Measurements from ENCODE around the gene COL5A1.

Gene COL5A1

GRCh38 chr9:134626571-134627416 lies 14.8 kb upstream of the COL5A1 start:
- DNase-seq, result peak; percentile 63

- DNase-seq, result no peak
Measured at GRCh38 chr9:134627417-134628353, 13.9 kb upstream of the COL5A1 start.

DNA sequence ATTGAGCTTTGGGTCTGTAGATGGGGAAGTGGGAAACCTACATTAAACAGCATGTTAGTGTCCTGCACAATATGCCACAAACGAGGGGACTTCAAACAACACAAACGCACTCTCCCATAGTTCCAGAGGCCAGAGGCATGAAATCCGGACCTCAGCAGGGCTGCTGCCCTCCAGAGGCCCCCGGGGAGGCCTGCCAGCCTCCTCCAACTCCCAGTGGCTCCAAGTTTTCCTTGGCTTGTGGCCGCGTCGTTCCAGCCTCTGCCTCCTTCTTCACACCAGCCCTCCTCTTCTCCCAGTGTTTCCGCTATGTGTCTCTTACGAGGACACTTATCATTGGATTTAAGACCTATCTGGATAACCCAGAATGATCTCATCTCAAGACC lies 13.3 kb upstream of the COL5A1 start:
- DNase-seq, result no peak

DNA sequence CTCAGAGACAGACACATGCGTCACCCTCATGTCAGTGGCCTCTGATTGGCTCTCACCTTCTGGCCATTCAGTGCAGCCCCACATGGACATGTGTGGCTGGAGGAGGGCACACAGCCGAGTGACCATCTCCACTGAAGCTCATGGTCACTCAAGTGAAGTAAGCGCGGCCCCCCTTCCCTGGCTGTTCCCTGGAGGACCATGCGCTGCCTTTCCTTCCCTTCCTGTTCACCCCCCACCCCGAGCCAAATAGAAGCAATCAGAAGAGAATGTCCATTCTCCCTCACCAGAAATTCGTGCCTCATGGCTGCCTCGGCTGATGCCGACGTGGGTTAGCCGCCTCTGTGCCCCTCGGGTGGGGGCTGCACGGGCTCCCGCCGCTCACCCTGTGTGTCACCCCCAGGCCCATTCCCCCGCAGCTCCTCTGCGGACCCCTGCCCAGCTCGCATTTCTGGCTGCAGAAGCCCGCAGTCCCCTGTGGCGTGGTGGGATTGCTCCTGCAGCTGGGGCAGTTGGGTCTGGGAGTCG lies 12.5 kb upstream of the COL5A1 start:
- DNase-seq, result no peak

DNA sequence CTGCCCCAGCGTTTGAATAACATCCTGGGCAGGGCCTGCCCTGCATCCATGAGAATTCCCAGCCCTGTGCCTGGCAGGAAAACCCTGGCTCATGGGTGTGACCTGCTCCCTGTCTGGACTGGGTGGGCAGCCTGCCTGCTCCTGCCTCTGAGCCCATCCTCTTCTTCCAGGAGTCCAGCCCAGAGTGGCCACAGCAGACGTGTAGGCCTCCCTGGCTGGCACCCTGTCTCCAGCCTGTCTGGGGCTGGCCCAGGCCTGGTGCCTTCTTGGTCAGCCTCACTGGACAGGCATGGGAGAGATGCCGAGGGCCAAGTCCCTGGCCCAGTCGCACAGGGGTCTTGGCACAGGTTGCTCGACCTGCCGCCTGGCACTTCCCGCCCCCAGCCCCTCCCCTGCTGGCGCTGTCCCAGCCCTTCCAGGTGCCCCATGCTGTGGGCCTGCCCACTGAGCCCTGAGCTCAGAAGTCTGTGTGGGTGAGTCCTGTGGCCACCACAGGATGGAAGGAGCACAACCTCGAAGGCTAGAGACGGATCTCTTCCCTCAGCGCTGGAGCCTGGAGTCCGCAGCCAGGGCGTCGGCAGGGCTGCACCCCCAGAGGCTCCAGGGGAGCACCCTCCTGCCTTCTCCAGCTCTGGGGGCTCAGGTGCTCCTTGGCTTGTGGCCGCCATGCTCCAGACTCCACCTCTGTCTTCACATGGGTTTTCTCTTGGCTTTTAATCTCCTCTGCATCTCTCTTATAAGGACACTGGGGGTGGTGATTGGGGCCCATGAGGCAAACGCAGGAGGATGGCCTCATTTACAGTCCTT lies 11.8 kb upstream of the COL5A1 start:
- DNase-seq, result no peak

GRCh38 chr9:134630393-134630790 lies 11.2 kb upstream of the COL5A1 start:
- DNase-seq, result no peak

GRCh38 chr9:134630861-134631260 lies 10.7 kb upstream of the COL5A1 start:
- no peak for DNase-seq

- no peak for DNase-seq
Measured at GRCh38 chr9:134631881-134632280, 9.7 kb upstream of the COL5A1 start.

DNA sequence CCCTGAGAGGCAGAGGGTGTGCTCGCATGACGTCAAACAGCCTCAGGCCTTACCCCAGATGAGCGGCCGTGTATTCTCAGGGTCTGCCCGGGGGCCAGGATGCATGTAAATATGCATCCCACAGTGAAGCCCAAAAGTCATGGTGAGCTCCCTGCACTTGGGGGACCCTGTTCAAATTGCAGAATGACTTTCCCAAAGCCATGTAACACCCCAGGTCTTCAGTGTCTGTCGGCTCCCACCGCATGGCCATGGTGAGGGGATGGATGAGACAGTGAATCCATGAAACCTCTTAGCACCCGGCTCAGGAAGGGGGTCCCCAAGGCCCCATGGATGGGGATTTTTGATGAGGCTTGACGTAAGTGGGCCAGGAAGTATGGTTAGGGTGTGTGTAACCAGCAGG lies 9.3 kb upstream of the COL5A1 start:
- DNase-seq, result no peak

GRCh38 chr9:134633362-134634142 lies 8.1 kb upstream of the COL5A1 start:
- no peak for DNase-seq

DNA sequence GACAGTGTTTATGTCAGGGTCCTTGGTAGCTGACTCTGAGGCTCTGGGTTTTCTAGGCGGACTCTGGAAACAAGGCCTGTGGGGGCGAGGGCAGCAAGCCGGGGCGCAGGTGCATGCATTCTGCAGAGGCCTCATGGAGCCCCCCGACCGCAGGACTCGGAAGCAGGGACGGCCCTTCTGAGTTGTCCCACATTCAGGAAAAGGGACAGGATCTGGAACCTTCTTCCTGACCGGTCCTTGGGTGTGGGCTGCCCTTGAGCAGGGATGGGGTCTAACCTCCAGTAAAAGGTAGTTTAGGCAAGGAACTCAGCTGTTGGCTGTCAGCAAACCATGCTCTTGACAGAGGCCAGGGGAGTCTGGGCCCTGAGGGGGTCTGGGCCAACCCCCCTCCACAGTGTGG lies 7.4 kb upstream of the COL5A1 start:
- DNase-seq, result no peak

GRCh38 chr9:134634667-134635230 lies 6.9 kb upstream of the COL5A1 start:
- DNase-seq, result no peak

DNA sequence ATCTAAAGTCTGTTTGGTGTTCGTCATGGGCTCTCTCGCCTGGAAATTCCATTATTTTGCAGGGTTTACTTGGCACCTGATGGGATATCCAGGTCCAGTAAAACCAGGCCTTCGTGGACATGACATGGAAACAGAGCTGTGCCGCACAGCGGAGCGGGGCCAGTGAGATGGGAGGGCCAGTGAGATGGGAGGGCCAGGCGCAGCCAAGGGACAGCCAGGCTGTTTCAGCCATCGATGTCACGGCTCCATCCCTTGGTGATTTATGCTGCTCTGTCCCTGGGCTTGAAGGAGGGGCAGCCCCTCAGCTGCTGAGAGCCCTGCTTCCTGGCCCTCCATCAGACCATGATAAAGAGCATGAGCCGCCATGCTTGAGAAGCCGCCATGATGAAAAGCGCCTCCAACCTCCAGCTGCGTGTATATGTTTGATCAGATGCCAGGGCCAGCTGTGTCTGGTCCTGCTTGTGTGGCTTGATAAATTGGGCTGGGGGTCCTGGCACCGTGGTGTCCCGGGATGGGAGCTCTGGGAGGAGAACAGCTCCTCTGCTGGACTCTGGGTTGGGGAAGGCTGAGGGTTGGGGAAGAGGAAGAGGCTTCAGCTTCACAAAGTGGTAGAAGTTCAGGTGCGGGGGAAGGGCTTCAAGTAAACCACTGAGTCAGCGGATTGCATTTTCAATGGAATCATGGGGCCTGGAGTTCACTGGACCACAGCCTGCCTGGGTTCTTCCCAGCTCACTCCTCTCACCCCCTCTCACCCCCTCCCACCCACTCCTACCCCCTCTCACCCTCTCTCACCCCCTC lies 6.1 kb upstream of the COL5A1 start:
- no peak for DNase-seq

GRCh38 chr9:134636149-134636507 lies 5.5 kb upstream of the COL5A1 start:
- no peak for DNase-seq

- no peak for DNase-seq
Measured at GRCh38 chr9:134637241-134637640, 4.4 kb upstream of the COL5A1 start.

- DNase-seq, result no peak
Measured at GRCh38 chr9:134637696-134638501, 3.7 kb upstream of the COL5A1 start.

- no peak for DNase-seq
Measured at GRCh38 chr9:134638502-134639090, 3.0 kb upstream of the COL5A1 start.

GRCh38 chr9:134639994-134640393 lies 1.6 kb upstream of the COL5A1 start:
- no peak for DNase-seq

DNA sequence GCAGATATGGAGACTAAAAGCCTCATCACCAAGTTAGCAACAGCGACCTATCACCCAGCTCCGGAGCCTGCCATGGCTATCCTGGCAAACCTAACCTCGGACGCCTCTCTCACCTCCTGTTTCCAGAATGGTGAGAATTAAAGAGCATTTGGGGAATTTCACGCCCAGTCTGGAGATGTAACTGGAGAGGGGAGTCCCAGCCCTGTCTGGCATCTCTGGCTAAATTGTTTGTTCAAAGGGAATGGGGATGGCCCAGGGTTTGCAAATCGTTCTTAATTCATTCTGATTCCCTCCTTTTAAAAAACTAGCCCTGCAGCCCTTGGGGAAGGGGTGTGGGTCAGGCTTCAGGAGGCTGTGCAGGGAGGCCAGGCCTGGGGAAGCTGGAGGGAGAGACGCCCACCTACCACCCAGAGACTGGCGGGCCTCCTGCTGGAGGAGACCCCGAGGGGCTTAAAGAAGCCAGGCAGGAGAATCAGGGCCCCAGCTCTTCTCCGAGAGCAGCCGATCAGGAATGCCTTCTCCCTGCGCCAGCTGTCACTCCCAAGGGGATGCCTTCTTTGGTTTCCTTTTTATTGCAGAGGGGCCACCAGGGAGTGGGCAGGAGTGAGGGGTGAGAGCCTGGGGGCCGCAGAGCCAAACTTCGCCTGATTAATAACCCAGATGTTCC lies 964 bp upstream of the COL5A1 start:
- DNase-seq, result peak; percentile 64

Measured in NCI-H2171 (cell line).